ENCODE measurements around the gene CDC42BPB.

CDC42BPB gene

GRCh38 chr14:102955636-102956408 lies 101.5 kb downstream of the CDC42BPB start:
- no peaks in the 10 kb centered on the region for H3K4me1 ChIP-seq (ENCODE audit: control insufficient read depth, low read length)
- TF ChIP-seq EZH2phosphoT487 (IDR thresholded peaks at IDR 0.05; ENCODE audit: borderline replicate concordance, low read length) (no peak), CTCF (IDR thresholded peaks at IDR 0.05; ENCODE audit: low read depth, low read length, poor library complexity, severe bottlenecking) (no peak)
- H4K20me1 ChIP-seq (ENCODE audit: control insufficient read depth, insufficient read depth, low read depth, low read length) = no peaks in the 10 kb centered on the region
- H3K9me3 ChIP-seq (ENCODE audit: control insufficient read depth, insufficient read depth, low read length) = no peaks in the 10 kb centered on the region
- H3K27ac ChIP-seq (ENCODE audit: low read depth, low read length) = no peak overlapping the region
- H3K79me2 ChIP-seq (ENCODE audit: control insufficient read depth, low read length) = no peaks in the 10 kb centered on the region
- H3F3A ChIP-seq (ENCODE audit: control insufficient read depth, insufficient read depth) = 0 out of 2 replicates have a peak, but pooled peaks cover 2% of the 10 kb centered on the region
- no peak overlapping the region for H3K4me2 ChIP-seq (ENCODE audit: low read length)
- no peaks in the 10 kb centered on the region for H3K9me2 ChIP-seq (replicated peaks; ENCODE audit: control insufficient read depth, low read length)
- no peaks in the 10 kb centered on the region for H3K36me3 ChIP-seq (ENCODE audit: control insufficient read depth, low read length)
- H3K27me3 ChIP-seq (ENCODE audit: control insufficient read depth, low read length) = no peaks in the 10 kb centered on the region
- no peak overlapping the region for H3K4me3 ChIP-seq (ENCODE audit: low read length)

- Histone ChIP-seq H3K27ac (ENCODE audit: low read depth, low read length) (no peak overlapping the region), H3K36me3 (ENCODE audit: control insufficient read depth, low read length) (no peaks in the 10 kb centered on the region), H3F3A (ENCODE audit: control insufficient read depth, insufficient read depth) (0 out of 2 replicates have a peak, but pooled peaks cover 2% of the 10 kb centered on the region), H3K27me3 (ENCODE audit: control insufficient read depth, low read length) (no peaks in the 10 kb centered on the region), H3K4me2 (ENCODE audit: low read length) (no peak overlapping the region), H3K79me2 (ENCODE audit: control insufficient read depth, low read length) (no peaks in the 10 kb centered on the region), H3K9me3 (ENCODE audit: control insufficient read depth, insufficient read depth, low read length) (no peaks in the 10 kb centered on the region), H3K4me1 (ENCODE audit: control insufficient read depth, low read length) (peaks cover 10% of the 10 kb centered on the region), H3K9me2 (replicated peaks; ENCODE audit: control insufficient read depth, low read length) (no peaks in the 10 kb centered on the region), H3K4me3 (ENCODE audit: low read length) (no peak overlapping the region), H4K20me1 (ENCODE audit: control insufficient read depth, insufficient read depth, low read depth, low read length) (no peaks in the 10 kb centered on the region)
- TF ChIP-seq CTCF (IDR thresholded peaks at IDR 0.05; ENCODE audit: low read depth, low read length, poor library complexity, severe bottlenecking) (no peak), EZH2phosphoT487 (IDR thresholded peaks at IDR 0.05; ENCODE audit: borderline replicate concordance, low read length) (no peak)
These were observed 103.1 kb downstream of the CDC42BPB start for GRCh38 chr14:102954081-102954789.

GRCh38 chr14:102953100-102953499 lies 104.2 kb downstream of the CDC42BPB start:
- no peaks in the 10 kb centered on the region for H3K36me3 ChIP-seq (ENCODE audit: control insufficient read depth, low read length)
- H3F3A ChIP-seq (ENCODE audit: control insufficient read depth, insufficient read depth) = 0 out of 2 replicates have a peak, but pooled peaks cover 2% of the 10 kb centered on the region
- H3K79me2 ChIP-seq (ENCODE audit: control insufficient read depth, low read length) = no peaks in the 10 kb centered on the region
- no peak overlapping the region for H3K27ac ChIP-seq (ENCODE audit: low read depth, low read length)
- H3K27me3 ChIP-seq (ENCODE audit: control insufficient read depth, low read length) = no peaks in the 10 kb centered on the region
- H3K4me3 ChIP-seq (ENCODE audit: low read length) = no peak overlapping the region
- no peaks in the 10 kb centered on the region for H3K9me2 ChIP-seq (replicated peaks; ENCODE audit: control insufficient read depth, low read length)
- H3K4me1 ChIP-seq (ENCODE audit: control insufficient read depth, low read length) = peaks cover 18% of the 10 kb centered on the region
- no peak for TF ChIP-seq EZH2phosphoT487 (IDR thresholded peaks at IDR 0.05; ENCODE audit: borderline replicate concordance, low read length)
- TF ChIP-seq CTCF (IDR thresholded peaks at IDR 0.05; ENCODE audit: low read depth, low read length, poor library complexity, severe bottlenecking) = no peak
- H3K9me3 ChIP-seq (ENCODE audit: control insufficient read depth, insufficient read depth, low read length) = no peaks in the 10 kb centered on the region
- no peaks in the 10 kb centered on the region for H4K20me1 ChIP-seq (ENCODE audit: control insufficient read depth, insufficient read depth, low read depth, low read length)
- H3K4me2 ChIP-seq (ENCODE audit: low read length) = no peak overlapping the region

All from DOHH2 (cell line).